ENCODE measurements around the gene SPTBN1. TPM values are rescaled to one million over a fixed set of nuclear protein-coding genes. Genes with fewer than 3 reads are reported as not detected.

The SPTBN1 gene
- total and polyA plus RNA-seq, 2 donors (not counting 3 experiments of a cell fraction or from before 2014, with no cell fraction given), result 63.3 to 320 TPM

DNA sequence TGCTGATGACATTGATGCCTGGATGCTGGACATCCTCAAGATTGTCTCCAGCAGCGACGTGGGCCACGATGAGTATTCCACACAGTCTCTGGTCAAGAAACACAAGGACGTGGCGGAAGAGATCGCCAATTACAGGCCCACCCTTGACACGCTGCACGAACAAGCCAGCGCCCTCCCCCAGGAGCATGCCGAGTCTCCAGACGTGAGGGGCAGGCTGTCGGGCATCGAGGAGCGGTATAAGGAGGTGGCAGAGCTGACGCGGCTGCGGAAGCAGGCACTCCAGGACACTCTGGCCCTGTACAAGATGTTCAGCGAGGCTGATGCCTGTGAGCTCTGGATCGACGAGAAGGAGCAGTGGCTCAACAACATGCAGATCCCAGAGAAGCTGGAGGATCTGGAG is 173.3 kb downstream of the SPTBN1 start:
- Histone ChIP-seq H3K4me2 (ENCODE audit: insufficient read depth, low read length) (no peak overlapping the region), H3K9me3 (replicated peaks; ENCODE audit: control insufficient read depth, insufficient read depth, low read length) (no peaks in the 10 kb centered on the region), H3K27me3 (ENCODE audit: control insufficient read depth in 2 of 2, insufficient read depth in 2 of 2, low read length in 2 of 2) (no peaks in the 10 kb centered on the region), H3K9ac (replicated peaks; ENCODE audit: extremely low read depth, insufficient read depth, low read length) (no peak overlapping the region), H3K79me2 (ENCODE audit: control insufficient read depth, insufficient read depth, low read length) (peaks cover 16% of the 10 kb centered on the region), H3K4me3 (replicated peaks in 1 of 3; ENCODE audit: insufficient read depth in 1 of 3, low read depth in 1 of 3, low read length in 3 of 3) (no peak overlapping the region), H3K4me1 (ENCODE audit: control insufficient read depth, extremely low read depth, insufficient read depth, low read length) (peaks cover 21% of the 10 kb centered on the region), H3K36me3 (ENCODE audit: control insufficient read depth in 2 of 2, extremely low read depth in 1 of 2, insufficient read depth in 2 of 2, low read length in 2 of 2) (peaks cover 45 to 71% of the 10 kb centered on the region in 2 experiments), H3K9me1 (replicated peaks; ENCODE audit: control insufficient read depth, extremely low read depth, insufficient read depth, low read length) (no peaks in the 10 kb centered on the region), H4K20me1 (replicated peaks; ENCODE audit: control insufficient read depth, extremely low read depth, insufficient read depth, low read length) (no peaks in the 10 kb centered on the region), H3K27ac (ENCODE audit: insufficient read depth, low read depth, low read length) (no peak overlapping the region), H2AFZ (ENCODE audit: low read depth, low read length) (no peak overlapping the region)
- TF ChIP-seq GATA2 (IDR thresholded peaks at IDR 0.05; ENCODE audit: insufficient read depth, insufficient read length, low read depth, low read length), result no peak
- TF ChIP-seq, protein P1, sequence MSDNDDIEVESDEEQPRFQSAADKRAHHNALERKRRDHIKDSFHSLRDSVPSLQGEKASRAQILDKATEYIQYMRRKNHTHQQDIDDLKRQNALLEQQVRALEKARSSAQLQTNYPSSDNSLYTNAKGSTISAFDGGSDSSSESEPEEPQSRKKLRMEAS (IDR thresholded peaks at IDR 0.05; ENCODE audit: insufficient read depth, insufficient read length), result no peak
- TF ChIP-seq POLR2A (IDR thresholded peaks at IDR 0.05; ENCODE audit: low read depth, low read length), result no peak
- no peak for TF ChIP-seq EZH2 (IDR thresholded peaks at IDR 0.05; ENCODE audit: borderline replicate concordance, low read depth, low read length, severe bottlenecking)
- no peak for TF ChIP-seq FOS (IDR thresholded peaks at IDR 0.05; ENCODE audit: borderline replicate concordance, insufficient read depth, low read length)
- TF ChIP-seq CTCF (IDR thresholded peaks at IDR 0.05; ENCODE audit: extremely low read depth in 1 of 2, insufficient read depth in 1 of 2, low read depth in 1 of 2, low read length in 2 of 2), result no peak
- TF ChIP-seq MYC (IDR thresholded peaks at IDR 0.05; ENCODE audit: low read depth, low read length), result no peak
- no peak for TF ChIP-seq POLR2AphosphoS5 (IDR thresholded peaks at IDR 0.05; ENCODE audit: insufficient read depth, low read depth, low read length)
- no peak for TF ChIP-seq JUN (IDR thresholded peaks at IDR 0.05; ENCODE audit: borderline replicate concordance, insufficient read depth, insufficient read length, low read depth)
- FAIRE-seq (no peak), DNase-seq (ENCODE audit: low read depth, low spot score) (no peak)
- intact Hi-C loops (cut with micrococcal nuclease), result no loop called here
- dilution Hi-C loops (cut with MboI; ENCODE audit: extremely low pct_ligation_motif_present, low sequenced_read_pairs), result no loop called here
- ChIA-PET POLR2A (no interaction called here), CTCF (interaction anchor here (1.4 kb wide), 1 partner anchor 11 kb away, joined by 5 read pairs; no protein-coding TSS in a partner anchor)
- BruUV-seq (replicated peaks), result TSS peak; percentile 32
